ENCODE data around the gene SLC35F4. TPM values are rescaled to one million over a fixed set of nuclear protein-coding genes. Genes with fewer than 3 reads are reported as not detected.

SLC35F4 gene
- total RNA-seq, 1 donor from 2014 or later, result not detected

GRCh38 chr14:57739516-57739915, 126.4 kb downstream of the SLC35F4 start:
- Mint-ChIP-seq H3K27me3 (ENCODE audit: unreplicated experiment) (no peaks in the 10 kb centered on the region), H3K4me1 (ENCODE audit: low read depth, unreplicated experiment) (no peaks in the 10 kb centered on the region), H3K36me3 (ENCODE audit: unreplicated experiment) (no peaks in the 10 kb centered on the region), H3K27ac (ENCODE audit: unreplicated experiment) (no peak overlapping the region), H3K4me3 (ENCODE audit: unreplicated experiment) (no peak overlapping the region), H3K9me3 (ENCODE audit: unreplicated experiment) (peaks cover 3% of the 10 kb centered on the region)
- no peak for DNase-seq
- TF ChIP-seq CTCF (IDR thresholded peaks at IDR 0.05; ENCODE audit: partially characterized antibody, unreplicated experiment), result no peak

GRCh38 chr14:57737598-57737997, 128.3 kb downstream of the SLC35F4 start:
- H3K4me3 Mint-ChIP-seq (ENCODE audit: unreplicated experiment), result no peak overlapping the region
- TF ChIP-seq CTCF (IDR thresholded peaks at IDR 0.05; ENCODE audit: partially characterized antibody, unreplicated experiment), result no peak
- DNase-seq, result no peak
- no peak overlapping the region for H3K27ac Mint-ChIP-seq (ENCODE audit: unreplicated experiment)
- no peaks in the 10 kb centered on the region for H3K4me1 Mint-ChIP-seq (ENCODE audit: low read depth, unreplicated experiment)
- no peaks in the 10 kb centered on the region for H3K27me3 Mint-ChIP-seq (ENCODE audit: unreplicated experiment)
- H3K9me3 Mint-ChIP-seq (ENCODE audit: unreplicated experiment), result no peaks in the 10 kb centered on the region
- no peaks in the 10 kb centered on the region for H3K36me3 Mint-ChIP-seq (ENCODE audit: unreplicated experiment)

GRCh38 chr14:57736391-57736790, 129.5 kb downstream of the SLC35F4 start:
- Mint-ChIP-seq H3K27ac (ENCODE audit: unreplicated experiment) (no peak overlapping the region), H3K36me3 (ENCODE audit: unreplicated experiment) (no peaks in the 10 kb centered on the region), H3K27me3 (ENCODE audit: unreplicated experiment) (no peaks in the 10 kb centered on the region), H3K4me3 (ENCODE audit: unreplicated experiment) (no peak overlapping the region), H3K9me3 (ENCODE audit: unreplicated experiment) (no peaks in the 10 kb centered on the region), H3K4me1 (ENCODE audit: low read depth, unreplicated experiment) (no peaks in the 10 kb centered on the region)
- DNase-seq, result no peak
- TF ChIP-seq CTCF (IDR thresholded peaks at IDR 0.05; ENCODE audit: partially characterized antibody, unreplicated experiment), result no peak

GRCh38 chr14:57735276-57735675, 130.6 kb downstream of the SLC35F4 start:
- DNase-seq, result no peak
- no peak overlapping the region for H3K27ac Mint-ChIP-seq (ENCODE audit: unreplicated experiment)
- TF ChIP-seq CTCF (IDR thresholded peaks at IDR 0.05; ENCODE audit: partially characterized antibody, unreplicated experiment), result no peak
- no peak overlapping the region for H3K4me3 Mint-ChIP-seq (ENCODE audit: unreplicated experiment)
- H3K27me3 Mint-ChIP-seq (ENCODE audit: unreplicated experiment), result no peaks in the 10 kb centered on the region
- no peaks in the 10 kb centered on the region for H3K36me3 Mint-ChIP-seq (ENCODE audit: unreplicated experiment)
- no peaks in the 10 kb centered on the region for H3K9me3 Mint-ChIP-seq (ENCODE audit: unreplicated experiment)
- no peaks in the 10 kb centered on the region for H3K4me1 Mint-ChIP-seq (ENCODE audit: low read depth, unreplicated experiment)

- Mint-ChIP-seq H3K9me3 (ENCODE audit: unreplicated experiment) (no peaks in the 10 kb centered on the region), H3K4me3 (ENCODE audit: unreplicated experiment) (no peak overlapping the region), H3K36me3 (ENCODE audit: unreplicated experiment) (no peaks in the 10 kb centered on the region), H3K27me3 (ENCODE audit: unreplicated experiment) (no peaks in the 10 kb centered on the region), H3K27ac (ENCODE audit: unreplicated experiment) (no peak overlapping the region), H3K4me1 (ENCODE audit: low read depth, unreplicated experiment) (peaks cover 2% of the 10 kb centered on the region)
- TF ChIP-seq CTCF (IDR thresholded peaks at IDR 0.05; ENCODE audit: partially characterized antibody, unreplicated experiment), result no peak
- no peak for DNase-seq
Measured at GRCh38 chr14:57732463-57733285, 133.2 kb downstream of the SLC35F4 start.
